ENCODE results near the gene LRRC27.

LRRC27 gene

GRCh38 chr10:132390921-132391675 lies 59.1 kb downstream of the LRRC27 start:
- DNase-seq: no peak

GRCh38 chr10:132391676-132392020 lies 59.7 kb downstream of the LRRC27 start:
- no peak for DNase-seq

DNA sequence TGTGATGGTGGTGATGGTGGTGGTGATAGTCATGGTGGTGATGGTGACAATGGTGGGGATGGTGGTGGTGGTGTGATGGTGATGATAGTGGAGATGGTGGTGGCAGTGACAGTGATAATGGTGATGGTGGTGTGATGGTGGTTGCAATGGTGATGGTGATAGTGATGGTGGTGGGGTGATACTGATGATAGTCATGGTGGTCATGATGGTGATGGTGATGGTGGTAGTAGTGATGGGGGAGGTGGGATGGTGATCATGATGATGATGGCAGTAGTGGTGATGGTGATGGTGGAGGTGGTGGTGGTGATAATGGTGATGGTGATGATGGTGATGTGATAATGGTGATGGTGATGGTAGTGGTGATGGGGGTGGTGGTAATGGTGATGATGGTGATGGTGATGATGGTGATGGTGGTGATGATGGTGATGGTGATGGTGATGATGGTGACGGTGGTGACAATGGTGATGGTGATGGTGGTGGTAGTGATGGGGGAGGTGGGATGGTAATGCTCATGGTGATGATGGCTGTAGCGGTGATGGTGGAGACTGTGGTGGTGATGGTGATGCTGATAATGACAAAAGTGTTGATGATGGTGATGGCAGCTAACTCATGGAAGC lies 60.3 kb downstream of the LRRC27 start:
- no peak for DNase-seq

GRCh38 chr10:132392811-132393694 lies 61.1 kb downstream of the LRRC27 start:
- DNase-seq: no peak

- no peak for DNase-seq
Measured at GRCh38 chr10:132393695-132394181, 61.7 kb downstream of the LRRC27 start.

- no peak for DNase-seq
Measured at GRCh38 chr10:132394201-132394811, 62.3 kb downstream of the LRRC27 start.

- no peak for DNase-seq
Measured at GRCh38 chr10:132394936-132395703, 63.1 kb downstream of the LRRC27 start.

GRCh38 chr10:132395704-132396493 lies 63.9 kb downstream of the LRRC27 start:
- peak in 3 of 14 donors; percentile 47 to 64 (median 60) for DNase-seq

- peak in 3 of 14 donors; percentile 41 to 51 (median 51) for DNase-seq
Measured at GRCh38 chr10:132396494-132397035, 64.6 kb downstream of the LRRC27 start.

DNA sequence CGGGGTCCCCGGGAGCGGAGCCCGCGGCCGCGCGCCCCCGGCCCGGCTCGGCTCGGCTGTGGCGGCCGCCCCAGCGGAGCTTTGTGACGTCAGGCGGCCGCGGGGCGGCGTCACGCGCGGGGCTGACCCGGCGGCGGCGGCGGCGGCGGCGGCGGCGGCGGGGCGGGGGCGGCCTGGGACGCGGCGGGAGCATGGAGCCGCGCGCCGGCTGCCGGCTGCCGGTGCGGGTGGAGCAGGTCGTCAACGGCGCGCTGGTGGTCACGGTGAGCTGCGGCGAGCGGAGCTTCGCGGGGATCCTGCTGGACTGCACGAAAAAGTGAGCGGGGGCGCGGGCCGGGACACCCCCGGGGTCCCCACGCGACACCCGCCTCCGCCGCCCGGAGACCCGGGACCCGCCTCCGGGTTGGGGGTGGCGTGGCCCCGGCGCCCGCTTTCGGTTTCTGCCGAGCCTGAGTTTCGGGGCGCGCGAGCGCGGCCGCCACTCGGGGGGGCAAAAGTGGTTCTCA lies 65.1 kb downstream of the LRRC27 start, which contains the start of gene PWWP2B:
Gene PWWP2B (plus strand): TSS at position 165 of the 506 bp plus-strand sequence. CDS start 27 bp downstream, at position 192.
- peak in 2 of 14 donors; percentile 51 to 57 for DNase-seq

DNA sequence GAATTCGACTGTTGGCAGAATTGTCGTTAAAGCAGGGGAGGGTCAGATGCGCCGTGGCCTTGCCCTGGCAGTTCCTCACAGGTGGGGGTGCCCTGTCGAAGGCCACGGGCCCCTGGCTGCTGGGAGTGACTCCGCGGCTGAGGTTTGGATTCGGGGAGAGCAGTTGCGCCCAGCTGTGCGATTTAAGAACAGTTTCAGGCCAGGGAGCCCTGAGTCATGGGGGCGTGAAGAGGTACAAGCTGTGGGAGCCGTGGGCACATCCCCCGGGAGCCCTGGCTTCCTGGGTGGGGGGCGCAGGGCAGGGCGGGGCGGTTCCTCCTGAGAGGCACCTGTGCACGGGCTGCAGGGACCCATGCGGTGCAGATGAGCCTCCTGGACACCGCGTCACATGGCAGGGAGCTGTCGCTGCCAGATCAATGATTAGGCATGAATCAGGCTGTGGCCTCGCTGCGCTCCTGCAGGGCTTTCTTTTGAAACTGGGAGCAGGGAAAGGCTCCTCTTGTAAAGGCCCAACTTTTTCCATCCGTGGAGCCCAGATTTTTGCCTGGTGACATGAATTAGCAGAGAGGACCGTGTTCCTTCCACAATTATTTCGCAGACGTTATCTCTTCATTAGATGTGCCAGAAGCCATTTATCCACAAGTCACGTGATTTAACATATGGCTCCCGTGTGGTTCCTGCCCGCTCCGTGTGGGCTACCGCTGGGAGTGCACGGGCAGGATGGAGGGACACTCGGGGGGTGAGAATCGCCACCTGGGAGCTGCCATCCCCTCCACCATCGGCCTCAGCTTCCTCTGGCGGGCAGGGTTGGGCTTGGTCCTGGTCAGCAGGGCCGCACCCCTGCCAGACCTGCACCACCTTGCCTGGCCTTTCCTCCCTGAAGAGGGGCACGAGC lies 65.9 kb downstream of the LRRC27 start:
- DNase-seq: peak in 2 of 14 donors; percentile 17 to 57

DNA sequence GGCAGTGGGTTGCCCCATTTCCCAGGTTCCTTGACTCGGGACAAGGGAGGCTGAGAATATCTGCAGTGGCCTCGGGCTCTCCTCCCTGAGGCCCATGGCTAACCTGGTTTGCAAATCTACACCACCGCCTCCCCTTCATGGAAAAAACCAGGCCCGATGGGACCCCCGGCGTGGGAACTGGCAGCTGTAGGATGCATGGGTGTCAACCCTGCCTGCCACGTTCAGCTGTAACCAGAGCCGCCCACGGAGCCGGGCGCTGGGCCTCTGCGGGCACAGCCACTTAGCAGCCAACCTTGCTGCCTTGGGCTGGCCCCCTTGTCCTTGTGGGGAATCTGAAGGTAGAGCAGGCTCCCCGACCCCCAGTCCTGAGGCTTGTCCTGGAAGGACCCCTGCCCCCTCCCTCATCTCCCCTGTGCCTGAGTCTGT lies 66.6 kb downstream of the LRRC27 start:
- DNase-seq: no peak

GRCh38 chr10:132399117-132400035 lies 67.4 kb downstream of the LRRC27 start:
- DNase-seq: no peak

DNA sequence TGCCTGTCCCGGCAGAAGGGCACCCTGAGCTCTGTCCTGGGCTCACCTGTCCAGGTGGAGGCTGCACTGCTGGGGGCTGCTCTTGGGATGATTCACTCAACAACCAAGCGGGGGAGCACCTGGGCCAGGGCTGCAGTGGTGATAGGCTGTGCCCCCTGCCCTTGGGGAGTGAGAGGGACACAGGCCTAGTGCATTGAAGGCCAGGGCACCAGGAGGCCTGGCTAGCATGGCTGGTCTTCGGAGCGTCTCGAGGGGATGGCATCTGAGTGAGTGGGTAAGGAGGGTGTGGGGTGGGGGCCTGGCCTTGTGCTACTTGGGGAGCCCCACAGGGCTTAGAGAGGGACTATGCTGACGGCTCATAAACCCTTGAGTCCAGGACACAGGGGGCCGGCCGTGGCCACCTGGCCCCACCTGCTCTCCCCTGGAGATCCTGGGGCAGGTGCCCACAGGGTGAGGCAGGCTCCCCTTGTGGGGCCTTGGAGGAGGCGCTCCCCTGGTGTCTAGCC lies 68.1 kb downstream of the LRRC27 start:
- DNase-seq: no peak

DNA sequence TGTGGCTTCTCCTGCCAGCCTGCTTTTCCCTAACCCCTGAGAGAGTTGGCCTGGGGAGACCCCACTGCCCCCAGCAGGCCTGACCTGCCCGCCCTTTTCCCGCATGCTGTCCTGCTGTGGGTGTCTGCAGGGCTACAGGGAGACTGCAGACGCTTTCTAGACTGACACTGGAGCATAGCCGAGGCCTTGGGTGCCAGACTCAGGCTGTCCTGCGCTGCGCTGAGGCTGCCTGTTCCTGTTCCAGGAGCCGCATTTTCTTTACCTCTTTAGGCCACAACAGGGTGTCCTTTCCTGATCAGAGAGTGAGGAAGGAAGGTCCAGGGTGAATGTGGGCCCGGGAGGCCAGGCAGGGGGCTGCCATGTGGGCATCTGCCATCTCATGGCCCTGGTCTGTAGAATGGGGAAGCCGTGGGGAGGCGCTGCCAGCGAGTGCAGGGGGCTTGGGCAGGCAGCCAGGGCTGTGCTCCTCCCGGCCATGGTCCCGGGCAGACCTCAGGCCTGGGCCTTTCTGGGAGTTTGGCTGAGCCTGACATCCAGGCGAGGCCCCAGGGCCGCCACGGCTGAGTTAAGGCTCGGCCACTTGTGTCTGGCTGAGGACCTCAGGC lies 68.7 kb downstream of the LRRC27 start:
- peak in 2 of 14 donors; percentile 24 to 32 for DNase-seq

- DNase-seq: no peak
Measured at GRCh38 chr10:132401401-132402118, 69.6 kb downstream of the LRRC27 start.

Measured in C1 segment of cervical spinal cord (tissue), 14 donors.